ENCODE measurements around the gene HECTD4. TPM values are rescaled to one million over a fixed set of nuclear protein-coding genes. Genes with fewer than 3 reads are reported as not detected.
"Not testable (repeated sequence)": the region's sequence is repeated elsewhere in the genome, so short reads cannot be mapped to it uniquely, and the experiment has no call there.

The HECTD4 gene
- total RNA-seq, 1 donor from 2014 or later: 20.0 TPM

DNA sequence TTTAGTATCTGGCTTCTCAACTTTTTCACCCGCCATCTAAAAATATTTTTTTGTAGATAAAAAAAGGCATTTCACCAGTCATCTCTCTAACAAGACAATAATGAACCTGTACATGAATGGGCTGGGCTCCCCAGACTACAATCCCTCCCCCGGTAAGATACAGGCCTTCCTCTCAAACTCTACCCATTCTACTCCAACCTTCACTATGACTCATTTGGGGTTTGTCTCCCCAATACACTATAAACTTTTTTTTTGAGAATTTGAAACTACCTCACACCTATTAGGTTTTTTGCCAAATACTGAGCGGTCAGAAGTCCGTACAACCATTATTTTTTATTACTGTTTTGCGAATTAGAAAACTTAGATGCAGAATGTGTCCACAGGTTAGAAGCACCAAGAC lies 26.4 kb upstream of the HECTD4 start:
- ATAC-seq (ENCODE audit: poor library complexity) (no peak), DNase-seq (no peak)
- intact Hi-C loops (cut with DNase I): no loop called here

DNA sequence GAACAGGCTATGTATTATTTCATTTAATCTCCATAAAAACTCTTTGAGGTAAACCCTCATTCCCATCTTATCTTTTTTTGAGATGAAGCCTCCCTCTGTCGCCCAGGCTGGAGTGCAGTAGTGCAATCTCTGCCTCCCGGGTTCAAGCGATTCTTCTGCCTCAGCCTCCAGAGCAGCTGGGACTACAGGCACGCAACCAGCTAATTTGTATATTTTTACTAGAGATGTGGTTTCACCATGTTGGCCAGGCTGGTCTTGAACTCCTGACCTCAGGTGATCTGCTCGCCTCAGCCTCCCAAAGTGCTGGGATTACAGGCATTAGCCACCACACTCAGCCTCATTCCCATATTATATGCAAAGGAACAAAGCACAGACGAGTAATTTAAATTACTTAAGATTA lies 25.5 kb upstream of the HECTD4 start:
- DNase-seq; ATAC-seq (ENCODE audit: poor library complexity); intact Hi-C loops (cut with DNase I): not testable (repeated sequence)

DNA sequence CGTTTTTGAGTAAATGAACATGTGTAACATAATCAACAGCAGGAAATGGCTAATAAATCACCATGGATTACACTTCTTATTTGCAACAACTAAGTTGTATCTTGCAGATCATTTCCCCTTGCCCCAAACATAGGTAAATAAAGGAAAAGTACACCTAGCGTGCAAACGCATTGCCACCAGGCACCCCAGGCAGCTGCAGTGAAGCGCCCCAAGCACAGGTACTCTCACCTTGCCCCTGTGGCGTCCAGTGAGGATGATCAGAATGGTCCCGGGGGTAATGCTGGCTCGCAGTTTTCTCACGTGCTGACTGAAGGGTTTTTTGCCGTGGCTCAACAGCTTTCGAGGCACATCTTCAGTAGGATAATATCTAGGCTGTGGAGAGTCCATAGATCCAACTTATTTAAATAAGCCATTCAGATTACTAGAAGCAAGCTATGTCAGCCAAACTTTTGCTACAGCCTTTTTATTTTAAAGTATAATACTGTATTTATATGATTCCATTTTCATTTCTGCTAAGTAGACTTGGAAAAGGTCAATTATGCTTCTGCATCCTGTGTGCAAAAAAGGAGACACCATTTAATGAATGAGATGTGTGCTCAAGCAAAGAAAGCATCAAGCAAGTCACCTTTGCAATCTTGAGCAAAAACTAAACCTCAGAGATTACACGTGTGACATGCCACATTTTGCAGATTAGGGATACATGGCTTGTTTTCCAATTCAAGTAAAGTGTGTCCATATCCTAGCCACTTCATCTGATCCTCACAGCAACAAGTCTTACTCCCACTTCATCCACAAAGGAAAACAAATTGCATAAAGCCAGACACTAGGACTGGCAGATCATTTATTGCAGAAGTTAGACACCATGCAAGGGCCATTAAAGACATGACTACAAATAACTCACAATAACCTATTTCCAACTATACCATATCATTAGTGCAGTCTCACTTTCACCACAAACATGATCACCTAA lies 24.6 kb upstream of the HECTD4 start:
- intact Hi-C loops (cut with DNase I): no loop called here
- ATAC-seq (ENCODE audit: poor library complexity): no peak
- no peak for DNase-seq

DNA sequence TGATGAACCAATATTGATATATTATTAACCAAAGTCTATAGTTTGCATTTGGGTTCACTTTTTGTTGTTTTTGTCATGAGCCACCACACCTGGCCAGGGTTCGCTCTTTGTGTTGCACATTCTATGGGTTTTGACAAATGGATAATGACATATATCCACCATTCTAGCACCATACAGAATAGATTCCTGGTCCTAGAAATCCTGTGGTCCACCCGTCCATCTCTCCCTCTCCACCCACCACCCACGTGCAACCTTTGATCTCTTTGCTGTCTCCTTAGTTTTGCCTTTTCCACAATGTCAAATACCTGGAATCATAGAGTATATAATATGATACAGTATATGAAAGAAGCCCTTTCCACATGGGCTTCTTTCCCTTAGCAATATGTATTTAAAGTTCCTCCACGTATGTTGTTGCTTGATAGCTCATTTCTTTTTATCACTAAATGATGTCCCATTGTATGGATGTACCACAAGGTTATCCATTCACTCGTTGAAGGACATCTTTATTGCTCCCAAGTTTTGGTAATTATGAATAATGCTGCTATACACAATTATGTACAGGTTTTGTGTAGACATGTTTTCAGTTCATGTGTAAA lies 19.8 kb upstream of the HECTD4 start:
- DNase-seq (no peak), ATAC-seq (ENCODE audit: poor library complexity) (no peak)
- intact Hi-C loops (cut with DNase I): no loop called here

DNA sequence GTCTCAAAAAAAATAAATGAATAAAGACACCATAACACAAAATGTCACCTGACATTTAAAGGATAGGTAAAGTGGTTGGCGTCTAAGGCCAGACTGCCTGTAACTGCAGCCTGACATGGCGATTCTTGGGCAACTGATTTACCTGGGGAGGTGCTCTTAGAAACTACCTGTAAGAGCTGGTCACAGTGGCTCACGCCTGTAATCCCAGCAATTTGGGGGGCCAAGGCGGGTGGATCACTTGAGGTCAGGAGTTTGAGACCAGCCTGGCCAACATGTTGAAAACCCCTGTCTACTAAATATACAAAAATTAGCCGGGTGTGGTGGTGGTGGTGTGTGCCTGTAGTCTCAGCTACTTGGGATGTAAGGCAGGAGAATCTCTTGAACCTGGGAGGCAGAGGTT lies 18.8 kb upstream of the HECTD4 start:
- ATAC-seq (ENCODE audit: poor library complexity) (no peak), DNase-seq (no peak)
- intact Hi-C loops (cut with DNase I): no loop called here

DNA sequence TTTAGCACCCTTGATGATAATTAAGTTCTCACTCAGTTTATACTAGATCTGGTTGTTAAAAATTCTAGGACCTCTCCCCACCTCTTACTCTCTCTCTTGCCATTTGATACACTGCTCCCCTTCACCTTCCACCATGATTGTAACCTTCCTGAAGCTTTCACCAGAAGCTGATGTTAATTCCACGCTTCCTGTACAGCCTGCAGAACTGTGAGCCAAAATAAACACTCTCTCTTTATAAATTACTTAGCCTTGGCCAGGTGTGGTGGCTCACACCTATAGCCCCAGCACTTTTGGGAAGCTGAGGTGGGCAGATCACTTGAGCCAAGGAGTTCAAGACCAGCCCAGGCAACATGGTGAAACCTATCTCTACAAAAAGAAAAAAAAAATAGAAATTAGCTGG lies 11.1 kb upstream of the HECTD4 start:
- DNase-seq (no peak), ATAC-seq (ENCODE audit: poor library complexity) (no peak)
- intact Hi-C loops (cut with DNase I): no loop called here

DNA sequence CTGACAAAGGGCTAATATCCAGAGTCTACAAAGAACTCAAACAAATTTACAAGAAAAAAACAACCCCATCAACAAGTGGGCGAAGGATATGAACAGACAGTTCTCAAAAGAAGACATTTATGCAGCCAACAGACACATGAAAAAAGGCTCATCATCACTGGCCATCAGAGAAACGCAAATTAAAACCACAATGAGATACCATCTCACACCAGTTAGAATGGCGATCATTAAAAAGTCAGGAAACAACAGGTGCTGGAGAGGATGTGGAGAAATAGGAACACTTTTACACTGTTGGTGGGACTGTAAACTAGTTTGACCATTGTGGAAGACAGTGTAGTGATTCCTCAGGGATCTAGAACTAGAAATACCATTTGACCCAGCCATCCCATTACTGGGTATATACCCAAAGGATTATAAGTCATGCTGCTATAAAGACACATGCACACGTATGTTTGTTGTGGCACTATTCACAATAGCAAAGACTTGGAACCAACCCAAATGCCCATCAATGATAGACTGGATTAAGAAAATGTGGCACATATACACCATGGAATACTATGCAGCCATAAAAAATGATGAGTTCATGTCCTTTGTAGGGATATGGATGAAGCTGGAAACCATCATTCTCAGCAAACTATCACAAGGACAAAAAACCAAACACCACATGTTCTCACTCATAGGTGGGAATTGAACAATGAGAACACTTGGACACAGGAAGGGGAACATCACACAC lies 7.9 kb upstream of the HECTD4 start:
- not testable (repeated sequence) for DNase-seq; ATAC-seq (ENCODE audit: poor library complexity)
- intact Hi-C loops (cut with DNase I): loop anchor here (5.0 to 10.0 kb wide), 3 partner anchors 105 to 445 kb away; no protein-coding TSS in a partner anchor

DNA sequence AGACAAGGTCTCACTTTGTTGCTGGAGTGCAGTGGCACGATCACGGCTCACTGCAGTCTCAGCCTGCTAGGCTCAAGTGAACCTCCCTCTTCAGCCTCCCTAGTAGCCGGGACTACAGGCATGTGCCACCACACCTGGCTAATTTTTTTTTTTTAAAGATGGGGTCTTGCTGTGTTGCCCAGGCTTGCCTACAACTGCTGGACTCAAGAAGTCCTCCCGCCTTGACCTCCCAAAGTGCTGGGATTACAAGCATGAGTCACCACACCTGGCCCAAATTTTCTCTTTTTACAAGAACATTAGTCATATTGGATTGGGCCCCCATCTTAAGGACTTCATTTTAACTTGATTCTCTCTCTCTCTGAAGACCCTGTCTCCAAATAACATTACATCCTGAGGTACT lies 7.0 kb upstream of the HECTD4 start:
- intact Hi-C loops (cut with DNase I): loop anchor here (5.0 to 10.0 kb wide), 3 partner anchors 104 to 444 kb away; no protein-coding TSS in a partner anchor
- DNase-seq (no peak), ATAC-seq (ENCODE audit: poor library complexity) (no peak)

DNA sequence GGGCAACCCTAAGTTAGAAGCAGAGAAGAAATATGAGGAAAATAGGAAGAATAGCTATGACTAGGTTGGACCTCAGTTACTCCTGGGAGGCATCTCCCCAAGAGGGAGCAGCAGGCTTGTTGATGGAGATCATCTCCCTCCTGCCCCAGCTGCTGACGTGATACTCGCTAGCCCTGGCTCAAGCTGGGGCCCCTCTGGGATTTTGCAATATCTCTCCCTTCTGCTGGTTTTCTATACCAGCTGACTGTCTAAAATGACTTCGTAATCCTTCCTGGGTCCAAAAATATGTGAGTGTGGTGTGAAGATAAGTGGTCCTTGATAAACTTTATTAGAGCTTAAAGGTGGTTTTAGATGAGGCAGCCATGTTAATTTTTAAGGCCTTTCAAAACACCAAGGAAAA lies 4.5 kb upstream of the HECTD4 start:
- DNase-seq (no peak), ATAC-seq (ENCODE audit: poor library complexity) (no peak)
- intact Hi-C loops (cut with DNase I): loop anchor here (5.0 to 10.0 kb wide), 3 partner anchors 102 to 442 kb away; no protein-coding TSS in a partner anchor

DNA sequence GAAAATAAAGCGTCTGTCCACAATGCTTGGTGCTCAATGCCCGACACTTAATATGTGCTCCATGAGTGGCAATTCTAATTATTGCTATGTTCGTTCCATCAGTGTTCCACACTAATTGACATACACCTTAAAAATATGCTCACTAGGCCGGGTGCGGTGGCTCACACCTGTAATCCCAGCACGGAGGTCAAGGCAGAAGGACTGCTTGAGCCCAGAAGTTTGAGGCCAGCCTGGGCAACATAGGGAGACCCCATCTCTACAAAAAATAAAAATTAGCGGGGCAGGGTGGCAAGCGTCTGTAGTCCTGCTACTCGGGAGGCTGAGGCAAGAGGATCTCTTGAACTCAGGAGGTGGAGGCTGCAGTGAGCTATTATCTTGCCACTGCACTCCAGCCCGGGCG lies 635 bp upstream of the HECTD4 start:
- no peak for DNase-seq
- ATAC-seq (ENCODE audit: poor library complexity): no peak
- intact Hi-C loops (cut with DNase I): loop anchor here (10.0 kb wide), 2 partner anchors 98 to 438 kb away; no protein-coding TSS in a partner anchor

DNA sequence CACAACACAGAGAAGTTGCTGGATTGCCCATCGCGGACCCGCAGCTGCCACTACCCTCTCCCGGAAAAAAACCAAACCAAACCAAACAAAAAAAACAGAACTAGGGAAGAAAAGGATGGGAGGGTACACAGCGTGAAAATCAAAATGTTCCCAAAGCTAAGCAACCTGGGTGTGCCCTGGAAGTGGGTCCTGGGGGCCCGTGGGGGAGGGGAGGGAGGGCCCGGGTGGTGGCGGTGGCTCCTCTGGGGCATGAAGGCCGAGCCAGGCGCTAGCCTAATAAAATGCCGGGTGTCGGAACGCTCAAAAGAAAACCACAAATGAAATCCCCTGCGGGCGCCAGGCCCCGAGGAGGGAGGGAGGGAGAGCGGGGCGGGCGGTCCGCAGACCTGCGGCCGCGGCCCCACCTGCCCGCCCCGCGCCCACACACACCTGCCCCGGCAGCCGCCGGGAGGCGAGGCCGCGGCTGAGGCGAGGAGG lies 787 bp downstream of the HECTD4 start:
- intact Hi-C loops (cut with DNase I): loop anchor here (10.0 kb wide), 2 partner anchors 97 to 437 kb away; no protein-coding TSS in a partner anchor
- ATAC-seq (ENCODE audit: poor library complexity) (peak; percentile 32), DNase-seq (peak; percentile 41)

DNA sequence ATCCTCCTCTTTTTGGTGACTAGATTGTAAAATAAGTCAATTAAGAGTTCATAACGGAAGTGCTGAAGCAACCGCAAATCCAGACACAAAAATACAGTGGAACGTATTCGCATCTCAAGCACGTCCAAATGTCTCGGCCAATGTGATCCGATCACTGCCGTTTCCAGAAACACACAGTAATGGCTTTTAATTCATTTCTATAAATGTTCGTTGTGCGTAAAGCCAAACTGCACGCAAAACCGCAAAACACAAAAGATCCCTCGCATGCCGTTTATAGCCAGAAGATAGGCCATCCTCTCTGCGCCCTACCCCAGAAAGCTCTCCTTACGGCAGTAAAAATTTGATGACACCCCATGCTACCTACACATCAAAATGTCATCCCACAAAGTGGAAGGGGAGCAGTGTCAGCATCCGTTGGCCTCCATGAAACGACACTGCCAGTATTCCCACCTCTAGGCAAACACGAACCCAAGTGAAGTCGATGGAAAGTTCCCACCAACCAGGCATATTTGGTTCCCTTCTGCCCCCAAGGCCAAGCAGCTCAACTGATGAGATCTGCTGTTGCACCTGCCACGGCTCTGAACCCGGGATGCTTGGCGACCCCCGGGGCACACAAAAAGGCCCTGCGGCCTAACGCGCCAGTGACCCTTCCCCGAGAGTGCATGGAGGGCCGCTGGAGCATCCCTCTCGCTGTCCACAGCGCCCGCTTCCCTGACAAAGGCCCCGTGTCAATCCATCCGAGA lies 1.4 kb downstream of the HECTD4 start:
- ATAC-seq (ENCODE audit: poor library complexity) (no peak), DNase-seq (no peak)
- intact Hi-C loops (cut with DNase I): loop anchor here (10.0 kb wide), 2 partner anchors 96 to 436 kb away; no protein-coding TSS in a partner anchor

DNA sequence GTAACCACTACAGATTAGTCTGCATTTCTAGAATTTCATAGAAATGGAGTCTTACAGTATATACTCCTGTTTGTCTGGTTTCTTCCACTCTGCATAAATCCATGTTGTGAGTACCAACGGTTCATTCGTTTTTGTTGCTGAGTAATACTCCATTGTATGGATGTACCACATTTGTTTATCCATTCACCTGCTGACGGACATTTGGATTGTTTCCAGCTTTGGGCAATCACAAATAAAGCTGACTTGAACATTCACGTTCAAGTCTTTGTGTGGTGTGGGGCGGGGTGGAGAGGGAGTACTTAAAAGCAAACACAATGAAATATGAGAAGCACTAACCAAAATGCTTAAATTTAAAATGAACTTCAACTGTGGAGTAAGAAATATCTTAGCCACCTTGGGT lies 7.1 kb downstream of the HECTD4 start:
- DNase-seq (no peak), ATAC-seq (ENCODE audit: poor library complexity) (no peak)
- intact Hi-C loops (cut with DNase I): no loop called here

DNA sequence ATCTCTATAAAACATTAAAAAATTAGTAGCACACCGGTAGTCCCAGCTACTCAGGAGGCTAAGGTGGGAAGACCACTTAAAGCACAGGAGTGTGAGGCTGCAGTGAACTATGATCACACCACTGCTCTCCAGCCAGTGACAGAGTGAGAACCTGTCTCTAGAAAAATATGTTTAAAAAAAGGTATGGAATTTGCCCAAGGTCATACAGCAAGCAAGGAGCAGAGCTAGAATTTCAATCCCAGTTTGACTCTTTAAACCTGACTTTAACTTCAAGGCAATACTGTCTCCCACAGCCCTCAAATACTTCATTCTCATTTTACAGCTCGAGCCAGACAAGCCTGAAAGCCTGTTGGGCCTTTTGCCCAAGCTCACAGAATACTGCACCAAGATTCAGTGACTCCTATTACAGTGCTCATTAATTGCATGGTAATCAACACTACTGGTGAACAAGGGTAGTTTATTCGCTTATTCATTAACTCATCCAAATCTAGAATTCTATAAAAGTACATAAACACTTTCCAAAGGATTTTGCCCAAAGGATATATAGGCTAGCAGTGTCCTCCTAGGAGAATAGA lies 8.0 kb downstream of the HECTD4 start:
- intact Hi-C loops (cut with DNase I): no loop called here
- DNase-seq: no peak
- ATAC-seq (ENCODE audit: poor library complexity): no peak

DNA sequence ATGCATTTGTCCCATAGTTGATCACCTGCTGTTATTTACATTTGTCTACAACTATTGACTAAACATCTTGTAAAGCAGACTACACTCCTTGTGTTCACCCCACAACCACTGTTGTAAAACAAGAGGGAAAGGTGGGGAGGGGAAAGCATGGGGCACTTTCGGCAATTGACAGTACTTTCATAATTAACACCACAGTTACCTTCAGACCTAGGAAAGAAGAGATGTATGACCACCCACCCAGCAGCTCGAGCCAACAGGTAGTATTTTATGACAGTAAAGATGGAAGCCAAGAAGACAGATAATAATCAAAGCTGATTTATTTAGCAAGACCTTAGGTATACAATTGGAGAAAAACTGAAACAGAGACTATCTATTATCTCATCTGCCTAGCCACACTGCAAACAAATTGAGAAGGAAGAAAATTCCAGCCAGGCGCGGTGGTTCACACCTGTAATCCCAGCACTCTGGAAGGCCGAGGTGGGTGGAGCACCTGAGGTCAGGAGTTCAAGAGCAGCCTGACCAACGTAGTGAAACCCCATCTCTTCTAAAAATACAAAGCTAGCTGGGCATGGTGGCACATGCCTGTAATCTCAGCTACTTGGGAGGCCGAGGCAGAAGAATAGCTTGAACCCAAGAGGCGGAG lies 11.2 kb downstream of the HECTD4 start:
- DNase-seq (no peak), ATAC-seq (ENCODE audit: poor library complexity) (no peak)
- intact Hi-C loops (cut with DNase I): no loop called here

DNA sequence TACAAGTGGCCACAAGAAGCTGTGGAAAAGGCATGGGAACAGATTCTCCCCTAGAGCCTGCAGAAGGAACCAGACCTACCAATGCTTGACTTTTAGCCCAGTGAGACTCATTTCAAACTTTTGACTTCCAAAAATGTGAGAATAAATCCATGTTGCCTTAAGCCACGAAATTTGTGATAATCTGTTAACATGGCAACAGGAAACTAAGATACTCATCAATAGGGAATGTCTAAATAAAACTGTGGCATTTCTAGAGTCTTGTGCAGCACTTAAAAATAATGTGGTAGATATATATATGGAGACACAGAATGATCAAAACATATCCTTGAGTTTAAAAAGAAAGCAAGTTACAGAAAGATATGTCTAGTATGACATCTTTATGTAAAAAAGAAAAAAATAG lies 12.0 kb downstream of the HECTD4 start:
- intact Hi-C loops (cut with DNase I): no loop called here
- no peak for ATAC-seq (ENCODE audit: poor library complexity)
- no peak for DNase-seq

DNA sequence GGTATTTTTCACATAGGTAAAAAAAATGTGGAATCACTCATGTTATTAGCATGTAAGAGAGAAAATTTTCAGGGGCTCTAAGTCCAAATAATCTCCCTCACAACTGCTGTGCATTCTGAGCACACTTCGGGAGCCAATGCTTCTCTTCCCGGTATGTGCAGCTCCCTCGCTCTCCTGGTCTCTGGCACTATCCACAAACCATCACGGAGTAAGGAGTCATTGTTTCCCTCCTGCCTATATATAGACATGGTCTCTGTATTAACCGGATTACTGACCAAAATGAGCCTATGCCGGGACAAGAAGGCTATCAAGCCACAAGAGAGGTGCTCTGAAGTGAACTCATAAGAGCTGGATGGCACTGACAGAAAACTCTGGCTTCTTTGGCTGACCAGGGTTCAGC lies 13.4 kb downstream of the HECTD4 start:
- ATAC-seq (ENCODE audit: poor library complexity) (peak; percentile 51), DNase-seq (no peak)

DNA sequence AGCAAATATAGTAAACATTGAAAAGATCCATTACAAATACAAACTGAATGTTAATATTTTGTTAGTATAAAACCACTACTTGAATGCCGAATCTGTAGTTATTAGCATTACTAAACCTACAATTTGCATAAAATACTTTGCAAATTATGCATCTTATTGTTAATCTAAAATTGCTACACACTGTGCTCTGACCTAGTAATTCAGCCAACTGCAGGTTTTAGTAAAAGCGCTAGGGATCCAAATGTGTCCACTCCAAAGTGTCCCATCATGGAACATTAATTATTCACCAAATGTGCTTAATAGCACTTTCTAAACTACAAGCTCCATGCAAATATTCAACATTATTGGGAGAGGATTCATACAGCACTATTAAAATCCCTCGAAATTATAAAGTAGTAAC lies 14.3 kb downstream of the HECTD4 start:
- no peak for DNase-seq
- intact Hi-C loops (cut with DNase I): no loop called here
- no peak for ATAC-seq (ENCODE audit: poor library complexity)

More for the DNA sequence above, 13.4 kb downstream of the HECTD4 start:
- intact Hi-C loops (cut with DNase I): no loop called here

All from Right ventricle myocardium superior (tissue), 1 donor.